ENCODE results near the gene NEMP1. TPM values are rescaled to one million over a fixed set of nuclear protein-coding genes. Genes with fewer than 3 reads are reported as not detected.

The NEMP1 gene
- total RNA-seq, 1 donor from 2014 or later: 7.1 TPM

DNA sequence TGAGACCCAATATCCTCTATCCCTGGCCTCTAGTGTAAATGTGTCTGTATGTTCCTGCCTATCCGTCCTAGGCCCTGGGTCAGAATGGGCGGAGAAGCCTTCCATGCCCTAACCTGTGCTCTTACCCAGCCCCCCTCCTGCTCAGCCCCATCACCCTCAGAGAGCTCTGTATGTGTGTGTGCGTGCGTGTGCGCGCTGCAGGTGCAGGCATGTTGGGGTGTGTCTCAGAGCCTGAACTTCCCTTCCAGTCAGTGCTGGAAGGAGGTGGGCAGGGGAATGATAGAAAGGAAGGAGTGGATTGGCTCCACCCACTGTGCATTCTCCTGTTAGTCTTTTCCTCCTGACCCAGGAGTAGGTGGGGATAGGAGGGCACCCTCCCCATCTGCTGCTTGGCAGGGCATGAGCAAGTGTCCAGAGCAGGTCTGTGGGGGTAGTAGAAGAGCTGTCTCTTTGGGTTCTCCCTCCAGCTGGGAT lies 17.5 kb upstream of the NEMP1 start:
- peak in 1 of 2 donors; percentile 89 for DNase-seq (ENCODE audit: extremely low spot score in 2 of 2)
- no peak overlapping the region for H3K4me3 ChIP-seq
- peaks cover 64% of the 10 kb centered on the region for H3K4me1 ChIP-seq
- H3K27me3 ChIP-seq: no peaks in the 10 kb centered on the region
- intact Hi-C loops (cut with DNase I): no loop called here
- peaks cover 0 to 73% of the 10 kb centered on the region in 2 donors for H3K36me3 ChIP-seq
- H3K27ac ChIP-seq: peak overlapping the region; percentile 100
- TF ChIP-seq POLR2A (IDR thresholded peaks at IDR 0.05) (no peak), POLR2AphosphoS5 (IDR thresholded peaks at IDR 0.05; ENCODE audit: insufficient read depth in 1 of 2, low read depth in 1 of 2) (peak; percentile 23 to 73), CTCF (IDR thresholded peaks at IDR 0.05) (no peak)
- no peaks in the 10 kb centered on the region for H3K9me3 ChIP-seq

GRCh38 chr12:57095440-57095839 lies 16.8 kb upstream of the NEMP1 start:
- intact Hi-C loops (cut with DNase I): no loop called here
- Histone ChIP-seq H3K27me3 (no peaks in the 10 kb centered on the region), H3K36me3 (peaks cover 0 to 75% of the 10 kb centered on the region in 2 donors), H3K27ac (peak overlapping the region; percentile 100), H3K4me1 (peaks cover 71% of the 10 kb centered on the region), H3K9me3 (no peaks in the 10 kb centered on the region), H3K4me3 (no peak overlapping the region)
- TF ChIP-seq POLR2AphosphoS5 (IDR thresholded peaks at IDR 0.05; ENCODE audit: insufficient read depth in 1 of 2, low read depth in 1 of 2) (no peak), CTCF (IDR thresholded peaks at IDR 0.05) (no peak), POLR2A (IDR thresholded peaks at IDR 0.05) (no peak)
- DNase-seq (ENCODE audit: extremely low spot score in 2 of 2): no peak

GRCh38 chr12:57094208-57095160 lies 15.9 kb upstream of the NEMP1 start:
- intact Hi-C loops (cut with DNase I): no loop called here
- peaks cover 74% of the 10 kb centered on the region for H3K4me1 ChIP-seq
- no peak for DNase-seq (ENCODE audit: extremely low spot score in 2 of 2)

DNA sequence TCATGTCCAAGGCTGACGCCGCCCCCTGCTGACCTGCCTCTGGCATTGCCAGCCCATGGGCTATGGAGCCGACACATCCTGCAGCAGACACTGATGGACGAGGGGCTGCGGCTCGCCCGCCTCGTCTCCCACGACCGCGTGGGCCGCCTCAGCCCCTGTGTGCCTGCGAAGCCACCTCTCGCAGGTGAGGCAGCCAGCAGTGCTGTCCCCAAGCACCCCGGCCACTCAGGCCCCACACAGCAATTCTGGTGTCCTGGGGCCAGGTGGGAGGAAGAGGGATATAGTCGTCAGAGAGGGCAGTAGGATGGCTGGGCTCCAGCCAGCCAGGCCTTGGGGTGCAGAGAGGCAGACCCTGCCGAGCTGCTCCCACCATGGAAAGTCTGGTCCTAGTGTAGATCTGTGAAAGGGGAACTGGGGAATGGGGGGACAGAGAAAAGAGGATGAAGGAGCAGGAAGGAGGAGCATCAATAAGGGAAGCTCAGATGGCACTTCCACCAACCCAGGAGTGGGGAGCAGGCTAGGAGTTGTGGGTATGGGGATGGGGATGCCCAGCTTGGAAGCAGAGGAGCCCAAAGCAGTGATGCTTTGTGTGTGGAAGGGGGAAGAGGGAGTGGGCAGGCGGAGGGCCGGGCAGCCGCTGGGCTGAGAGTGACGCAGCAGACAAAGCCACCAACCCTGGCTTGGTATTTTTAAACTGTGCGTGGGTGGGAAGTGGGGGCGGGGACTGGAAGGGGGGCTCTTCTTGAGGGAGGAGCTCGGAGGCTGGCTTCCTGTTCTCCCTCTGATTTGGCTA lies 15.0 kb upstream of the NEMP1 start:
- peaks cover 0 to 58% of the 10 kb centered on the region in 2 donors for H3K36me3 ChIP-seq
- TF ChIP-seq CTCF (IDR thresholded peaks at IDR 0.05) (no peak), POLR2AphosphoS5 (IDR thresholded peaks at IDR 0.05; ENCODE audit: insufficient read depth in 1 of 2, low read depth in 1 of 2) (peak in 1 of 2 donors; percentile 28)
- H3K27ac ChIP-seq: peak overlapping the region; percentile 100
- H3K4me1 ChIP-seq: peaks cover 74% of the 10 kb centered on the region
- peak overlapping the region in 1 of 2 donors; percentile 25 for H3K4me3 ChIP-seq
- peak in 1 of 2 donors; percentile 95 for DNase-seq (ENCODE audit: extremely low spot score in 2 of 2)
- no peaks in the 10 kb centered on the region for H3K9me3 ChIP-seq
- intact Hi-C loops (cut with DNase I): no loop called here
- no peaks in the 10 kb centered on the region for H3K27me3 ChIP-seq

More at GRCh38 chr12:57094208-57095160, 15.9 kb upstream of the NEMP1 start:
- H3K4me3 ChIP-seq: no peak overlapping the region
- H3K27me3 ChIP-seq: no peaks in the 10 kb centered on the region
- H3K36me3 ChIP-seq: peaks cover 0 to 67% of the 10 kb centered on the region in 2 donors
- no peak for TF ChIP-seq POLR2A (IDR thresholded peaks at IDR 0.05)
- TF ChIP-seq CTCF (IDR thresholded peaks at IDR 0.05): no peak
- TF ChIP-seq POLR2AphosphoS5 (IDR thresholded peaks at IDR 0.05; ENCODE audit: insufficient read depth in 1 of 2, low read depth in 1 of 2): no peak
- peak overlapping the region; percentile 100 for H3K27ac ChIP-seq
- H3K9me3 ChIP-seq: no peaks in the 10 kb centered on the region

Data from vagina (tissue), 2 donors.